Stimulated activated CD4-positive, alpha-beta T cell treated with anti-CD3 and anti-CD28 coated beads, Interleukin-12 subunit alpha, Interleukin-12 subunit beta, amount 100 ng/mL, for 4 hours (primary cell): ENCODE measurements around the gene ZSCAN12.
A peak's percentile ranks its signal among the peaks of the same experiment; 100 is the strongest.
"Not testable (repeated sequence)": the region's sequence is repeated elsewhere in the genome, so short reads cannot be mapped to it uniquely, and the experiment has no call there.

Source experiments
- DNase-seq: peaks from one replicate; pipeline ENCODE4 v3.0.0-alpha.2; 2020

ZSCAN12 gene

GRCh38 chr6:28393912-28394662 lies 5.5 kb downstream of the ZSCAN12 start:
- no peak for DNase-seq

GRCh38 chr6:28390688-28391087 lies 8.9 kb downstream of the ZSCAN12 start:
- DNase-seq = no peak

GRCh38 chr6:28384143-28384533 lies 15.4 kb downstream of the ZSCAN12 start:
- DNase-seq = no peak

GRCh38 chr6:28383235-28384142 lies 16.1 kb downstream of the ZSCAN12 start:
- DNase-seq = peak; percentile 26

- DNase-seq = no peak
Measured at GRCh38 chr6:28380381-28380780, 19.2 kb downstream of the ZSCAN12 start.

GRCh38 chr6:28378644-28379043 lies 20.9 kb downstream of the ZSCAN12 start:
- no peak for DNase-seq

GRCh38 chr6:28377879-28378278 lies 21.7 kb downstream of the ZSCAN12 start:
- DNase-seq = no peak

GRCh38 chr6:28373925-28374324 lies 25.6 kb downstream of the ZSCAN12 start:
- DNase-seq = no peak

GRCh38 chr6:28371706-28372451 lies 27.7 kb downstream of the ZSCAN12 start:
- DNase-seq = no peak

- DNase-seq = no peak
Measured at GRCh38 chr6:28371280-28371679, 28.3 kb downstream of the ZSCAN12 start.

GRCh38 chr6:28370440-28370839 lies 29.1 kb downstream of the ZSCAN12 start:
- no peak for DNase-seq

GRCh38 chr6:28369463-28369862 lies 30.1 kb downstream of the ZSCAN12 start:
- DNase-seq = no peak

- no peak for DNase-seq
Measured at GRCh38 chr6:28368522-28368921, 31.0 kb downstream of the ZSCAN12 start.

- DNase-seq = not testable (repeated sequence)
Measured at GRCh38 chr6:28365590-28365989, 34.0 kb downstream of the ZSCAN12 start.

- DNase-seq = no peak
Measured at GRCh38 chr6:28360961-28361360, 38.6 kb downstream of the ZSCAN12 start.

- not testable (repeated sequence) for DNase-seq
Measured at GRCh38 chr6:28359562-28359961, 40.0 kb downstream of the ZSCAN12 start.

- no peak for DNase-seq
Measured at GRCh38 chr6:28357036-28357435, 42.5 kb downstream of the ZSCAN12 start.

GRCh38 chr6:28356666-28357020 lies 42.9 kb downstream of the ZSCAN12 start:
- no peak for DNase-seq

GRCh38 chr6:28355743-28356665 lies 43.5 kb downstream of the ZSCAN12 start:
- peak; percentile 42 for DNase-seq

GRCh38 chr6:28354688-28355554 lies 44.6 kb downstream of the ZSCAN12 start:
- no peak for DNase-seq

GRCh38 chr6:28353981-28354676 lies 45.4 kb downstream of the ZSCAN12 start:
- DNase-seq = no peak
